Pericardium fibroblast (primary cell): ENCODE data around the gene NSD2. TPM values are rescaled to one million over a fixed set of nuclear protein-coding genes. Genes with fewer than 3 reads are reported as not detected.

ENCODE experiments used
- total RNA-seq: library from RNA; depleted of rRNA; stranded (reverse); fragments of >200 nt; gene quantifications from 2 replicates; pipeline ENCODE4 v1.2.3, GENCODE V29; 2015

NSD2 gene
- total RNA-seq = 12.3 and 20.9 TPM in 2 replicates

GRCh38 chr4:1870578-1871443 is at the start of gene NSD2:
Gene NSD2, plus strand, starts transcription at chr4:1871393. Its CDS starts 29,262 bp downstream, at chr4:1900655.

DNA sequence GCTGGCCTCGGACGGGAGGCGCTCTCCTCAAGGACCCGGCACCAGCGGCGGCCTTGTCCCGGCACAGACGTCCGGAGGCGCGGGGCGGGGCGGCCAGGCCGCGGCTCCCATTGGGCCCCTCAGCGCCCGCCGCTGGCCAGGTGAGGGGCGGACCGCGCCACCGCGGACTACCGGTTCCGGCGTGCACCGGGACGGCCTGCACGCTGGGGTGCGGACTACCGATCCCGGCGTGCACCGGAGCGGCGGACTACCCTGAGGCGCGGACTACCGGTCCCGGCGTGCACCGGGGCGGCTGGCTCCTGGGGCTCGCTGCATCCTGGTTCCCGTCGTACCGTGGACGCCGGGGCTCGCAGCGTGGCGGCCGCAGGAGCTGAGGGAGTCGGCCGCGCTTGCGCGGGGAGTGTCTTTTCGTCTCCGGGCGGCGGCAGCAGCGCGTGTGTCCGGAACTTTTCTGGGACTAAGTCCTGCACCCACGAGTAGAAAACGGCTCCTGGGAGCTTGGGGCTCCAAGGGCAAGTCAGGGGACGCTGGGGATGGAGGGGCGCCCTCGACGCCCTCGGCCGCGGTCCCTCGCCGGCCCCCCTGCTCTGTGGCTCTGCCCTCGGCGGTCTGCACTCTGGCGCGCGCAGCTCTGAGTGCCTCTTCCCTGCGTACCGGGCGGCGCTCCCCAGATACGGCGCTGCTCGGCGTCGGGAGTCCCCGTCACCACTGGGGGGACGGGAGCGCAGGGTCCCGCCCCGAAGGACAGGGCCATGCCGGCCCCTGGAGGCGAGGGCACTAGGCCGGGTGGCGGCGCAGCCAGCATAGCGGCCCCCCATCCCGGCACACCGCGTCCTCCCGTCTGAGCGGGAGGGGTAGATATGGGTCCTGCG is 14.9 kb upstream of the NSD2 start, which contains the start of gene LETM1:
LETM1 (minus strand) TSS at position 86 of the 872 bp plus-strand sequence. CDS start 206 bp downstream, outside the sequence.

DNA sequence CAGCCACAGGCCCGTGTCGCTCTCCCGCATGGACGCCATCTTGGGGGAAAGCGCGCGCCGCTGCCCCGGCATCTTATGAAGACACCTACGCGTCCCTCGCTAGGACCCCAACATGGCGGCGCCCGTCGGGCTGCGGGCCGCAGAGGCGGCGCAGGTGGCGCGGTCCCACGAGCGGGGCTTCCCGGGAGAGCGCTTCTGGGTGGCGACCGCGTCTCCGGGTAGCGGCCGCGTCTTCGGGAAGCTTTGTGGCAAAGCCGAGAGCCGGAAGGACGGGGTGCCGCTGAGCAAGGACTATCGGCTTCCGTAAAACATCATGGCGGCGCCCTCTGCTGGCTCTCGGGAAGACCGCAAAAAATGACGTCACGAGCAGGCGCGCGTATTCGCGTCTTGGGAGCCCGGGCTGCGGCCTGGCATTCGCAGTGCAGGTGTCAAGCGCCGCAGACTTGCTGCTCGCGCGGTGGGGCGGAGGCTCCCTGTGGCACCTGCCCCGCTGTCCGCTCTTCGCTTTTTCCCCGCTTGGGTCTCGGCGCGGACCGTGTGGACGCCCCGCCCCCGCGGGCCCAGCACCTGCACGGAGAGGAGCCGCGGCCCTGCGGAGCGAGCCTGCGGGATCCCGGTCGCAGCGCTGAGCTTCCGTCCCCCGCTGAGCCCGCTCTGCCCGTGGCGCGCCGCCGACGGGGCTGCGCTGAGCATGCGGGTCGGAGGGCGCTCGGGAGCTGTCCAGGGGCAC is 137.9 kb downstream of the NSD2 start, which contains the start of gene NELFA:
NELFA (minus strand) TSS at position 54 of the 730 bp plus-strand sequence; CDS start at position 39, 15 bp downstream.

Other genes starting within 250 kb of the NSD2 start
- gene FAM53A, start 187.1 kb upstream of the NSD2 start, total RNA-seq = 3.3 and 7.8 TPM in 2 replicates
- gene SLBP, start 159.1 kb upstream of the NSD2 start, total RNA-seq = 52.3 and 80.5 TPM in 2 replicates
- gene TMEM129, start 150.1 kb upstream of the NSD2 start, total RNA-seq = 51.0 and 71.2 TPM in 2 replicates
- 1.9 and 2.8 TPM in 2 replicates for gene TACC3, start 149.9 kb upstream of the NSD2 start, total RNA-seq
- gene FGFR3, start 78.1 kb upstream of the NSD2 start, total RNA-seq = 1.2 and 2.2 TPM in 2 replicates
- gene LETM1, start 15.2 kb upstream of the NSD2 start, total RNA-seq = 32.2 and 34.7 TPM in 2 replicates
- 14.9 and 15.9 TPM in 2 replicates for gene NELFA, start 137.6 kb downstream of the NSD2 start, total RNA-seq
- 0.23 and 0.26 TPM in 2 replicates for gene NAT8L, start 187.9 kb downstream of the NSD2 start, total RNA-seq